ENCODE measurements around the gene CCDC121.

Gene CCDC121

GRCh38 chr2:27581417-27582128, 47.2 kb downstream of the CCDC121 start:
- FAIRE-seq, result no peak
